H1 (cell line): ENCODE results near the gene KRT23. TPM values are rescaled to one million over a fixed set of nuclear protein-coding genes. Genes with fewer than 3 reads are reported as not detected.

Source experiments
- CTCF ChIA-PET: fragments of 300-600 bp; sonication (Branson Sonifier 250); formaldehyde crosslinking; loops from one replicate; lab custom pipeline; 2021; ENCODE audit not compliant: partially characterized antibody; lab: Charles Lee
- POLR2A ChIA-PET: fragments of 300-600 bp; sonication (Branson Sonifier 250); formaldehyde crosslinking; loops from one replicate; lab custom pipeline; 2021; ENCODE audit warnings: inconsistent platforms; ENCODE audit not compliant: partially characterized antibody; lab: Charles Lee
- DNase-seq, 2 experiments: peaks; one replicate each; pipeline versions ENCODE4 v3.0.0 to v3.0.0-alpha.2; 2010 to 2022; ENCODE audit warnings: low spot score in 2 of 2, low read depth in 1 of 2, mixed read lengths in 1 of 2
- FAIRE-seq: peaks from 2 replicates; lab custom pipeline; 2011; peaks lifted over from hg19 to GRCh38; lab: Jason Lieb, UNC
- H2AFZ ChIP-seq: 2 replicates; pipeline ENCODE4 v1.8.1; 2012; ENCODE audit warnings: low read length, inconsistent platforms
- H2AK5ac ChIP-seq: 2 replicates; pipeline ENCODE4 v1.6.1; 2013; ENCODE audit warnings: low read depth, low read length
- H2BK120ac ChIP-seq: replicated peaks from 2 replicates; pipeline ENCODE3; 2013; ENCODE audit warnings: low read depth, low read length, inconsistent platforms
- H2BK12ac ChIP-seq: 2 replicates; pipeline ENCODE4 v1.6.1; 2013; ENCODE audit warnings: low read depth, low read length
- H2BK15ac ChIP-seq: 2 replicates; pipeline ENCODE4 v1.6.1; 2013; ENCODE audit warnings: low read length
- H2BK20ac ChIP-seq: 2 replicates; pipeline ENCODE4 v1.6.1; 2013; ENCODE audit warnings: low read length
- H2BK5ac ChIP-seq: 2 replicates; pipeline ENCODE4 v1.6.1; 2013; ENCODE audit warnings: low read depth, low read length
- H3K14ac ChIP-seq: 2 replicates; pipeline ENCODE4 v1.6.1; 2013; ENCODE audit warnings: inconsistent platforms; ENCODE audit not compliant: insufficient read length
- H3K18ac ChIP-seq: 2 replicates; pipeline ENCODE4 v1.6.1; 2013; ENCODE audit warnings: low read length; ENCODE audit errors: extremely low read depth
- H3K23ac ChIP-seq: 2 replicates; pipeline ENCODE4 v1.6.1; 2013; ENCODE audit warnings: inconsistent platforms; ENCODE audit not compliant: insufficient read length
- H3K23me2 ChIP-seq: 2 replicates; pipeline ENCODE4 v1.6.1; 2013; ENCODE audit warnings: low read depth, low read length
- H3K27ac ChIP-seq: 2 replicates; pipeline ENCODE4 v1.6.1; 2011; ENCODE audit warnings: low read depth, low read length, inconsistent platforms
- H3K27me3 ChIP-seq, 4 experiments: replicated peaks in 1 of 4; 1 replicate in 1 of 4; 2 replicates in 3 of 4; pipeline versions ENCODE4 v1.6.1 to v1.8.1; 2011 to 2013; ENCODE audit warnings: low read length in 3 of 4, mild to moderate bottlenecking in 3 of 4, inconsistent platforms in 2 of 4, mixed read lengths in 2 of 4, moderate library complexity in 1 of 4; ENCODE audit not compliant: control insufficient read depth in 3 of 4, insufficient read depth in 3 of 4; ENCODE audit errors: extremely low read depth in 1 of 4
- H3K36me3 ChIP-seq, 4 experiments: 2 replicates each; pipeline versions ENCODE4 v1.6.1 to v1.8.1; 2011 to 2013; ENCODE audit warnings: mild to moderate bottlenecking in 4 of 4, low read length in 3 of 4, moderate library complexity in 2 of 4, control low read depth in 1 of 4, inconsistent platforms in 1 of 4; ENCODE audit not compliant: insufficient read depth in 4 of 4, control insufficient read depth in 2 of 4
- H3K4ac ChIP-seq: replicated peaks from 2 replicates; pipeline ENCODE3; 2013; ENCODE audit warnings: low read length, low read depth, mixed read lengths, inconsistent platforms; ENCODE audit not compliant: insufficient read length
- H3K4me1 ChIP-seq, 4 experiments: replicated peaks in 1 of 4; 1 replicate in 1 of 4; 2 replicates in 3 of 4; pipeline versions ENCODE4 v1.6.1 to v1.8.1; 2011 to 2013; ENCODE audit warnings: low read length in 3 of 4, inconsistent platforms in 2 of 4, mixed read lengths in 1 of 4; ENCODE audit not compliant: insufficient read depth in 4 of 4, control insufficient read depth in 3 of 4
- H3K4me2 ChIP-seq, 2 experiments: 2 replicates each; pipeline versions ENCODE4 v1.6.1 to v1.8.1; 2011 to 2013; ENCODE audit warnings: low read depth in 2 of 2, low read length in 2 of 2, control low read depth in 1 of 2, inconsistent platforms in 1 of 2, mild to moderate bottlenecking in 1 of 2; ENCODE audit not compliant: insufficient read depth in 1 of 2
- H3K4me3 ChIP-seq, 4 experiments: fragments of 200-600, 300-600 bp in 1 of 4; sonication (generic), shearing (Covaris generic), sonication (Bioruptor Twin) in 1 of 4; 2 replicates each; pipeline versions ENCODE4 v1.5.1 to v1.8.1; 2011 to 2016; ENCODE audit warnings: low read length in 4 of 4, low read depth in 3 of 4, control low read depth in 2 of 4, inconsistent platforms in 2 of 4, mild to moderate bottlenecking in 2 of 4, mixed read lengths in 1 of 4, moderate library complexity in 1 of 4; ENCODE audit not compliant: insufficient read depth in 2 of 4; ENCODE audit errors: extremely low read depth in 1 of 4
- H3K56ac ChIP-seq: replicated peaks from 2 replicates; pipeline ENCODE3; 2013; ENCODE audit warnings: low read depth, mild to moderate bottlenecking, mixed read lengths, low read length, inconsistent platforms; ENCODE audit not compliant: insufficient read length
- H3K79me1 ChIP-seq: 2 replicates; pipeline ENCODE4 v1.6.1; 2013; ENCODE audit warnings: low read depth, low read length, control low read depth
- H3K79me2 ChIP-seq, 2 experiments: 2 replicates each; pipeline versions ENCODE4 v1.6.1 to v1.8.1; 2012 to 2013; ENCODE audit warnings: low read length in 2 of 2, mild to moderate bottlenecking in 2 of 2, inconsistent platforms in 1 of 2; ENCODE audit not compliant: insufficient read depth in 2 of 2, control insufficient read depth in 1 of 2
- H3K9ac ChIP-seq, 4 experiments: replicated peaks in 1 of 4; 1 replicate in 1 of 4; 2 replicates in 3 of 4; pipeline versions ENCODE4 v1.6.1 to v1.8.1; 2011 to 2013; ENCODE audit warnings: low read depth in 3 of 4, low read length in 3 of 4, control low read depth in 2 of 4, mild to moderate bottlenecking in 2 of 4, moderate library complexity in 2 of 4, inconsistent platforms in 1 of 4; ENCODE audit errors: extremely low read depth in 1 of 4
- H3K9me3 ChIP-seq, 2 experiments: 2 replicates each; pipeline versions ENCODE4 v1.6.1 to v1.8.1; 2012 to 2013; ENCODE audit warnings: mild to moderate bottlenecking in 2 of 2, moderate library complexity in 2 of 2, control low read depth in 1 of 2, inconsistent platforms in 1 of 2, low read depth in 1 of 2, low read length in 1 of 2, mixed read lengths in 1 of 2; ENCODE audit not compliant: insufficient read depth in 2 of 2
- H4K20me1 ChIP-seq, 2 experiments: replicated peaks in 1 of 2; 2 replicates each; pipeline versions ENCODE3 to v1.8.1; 2011 to 2013; ENCODE audit warnings: inconsistent platforms in 2 of 2, low read length in 2 of 2, mild to moderate bottlenecking in 1 of 2; ENCODE audit not compliant: insufficient read depth in 2 of 2, control insufficient read depth in 1 of 2
- H4K5ac ChIP-seq: 2 replicates; pipeline ENCODE4 v1.6.1; 2013; ENCODE audit warnings: low read length, low read depth, mixed read lengths, inconsistent platforms; ENCODE audit not compliant: insufficient read length
- H4K8ac ChIP-seq: 2 replicates; pipeline ENCODE4 v1.8.0; 2013; ENCODE audit warnings: mild to moderate bottlenecking, moderate library complexity, low read length, inconsistent platforms; ENCODE audit not compliant: insufficient read depth; ENCODE audit errors: extremely low read depth
- H4K91ac ChIP-seq: replicated peaks from 2 replicates; pipeline ENCODE3; 2013; ENCODE audit warnings: low read length, mixed read lengths, inconsistent platforms; ENCODE audit not compliant: insufficient read length
- ZNF274 ChIP-seq: IDR thresholded peaks from 2 replicates; pipeline ENCODE4 v1.7.0; 2012; ENCODE audit warnings: low read length, borderline replicate concordance; ENCODE audit errors: extremely low read depth
- WGBS, 2 experiments: shearing (Covaris generic) in 1 of 2; methylation state at CpG; one replicate each; pipeline versions ENCODE4 v1.1.6 to v1.1.7; 2013 to 2015; ENCODE audit warnings: low lambda C conversion rate in 2 of 2, mixed read lengths in 2 of 2, inconsistent platforms in 1 of 2, low coverage in 1 of 2, missing lambda C conversion rate in 1 of 2; ENCODE audit not compliant: insufficient replicate concordance in 2 of 2, insufficient coverage in 1 of 2, insufficient read length in 1 of 2; ENCODE audit errors: extremely low coverage in 1 of 2, missing lambda C conversion rate in 1 of 2; 5-methylcytosine and 5-hydroxymethylcytosine counted together
- polyA plus RNA-seq, 7 experiments: library from polyadenylated mRNA; depleted of rRNA in 3 of 7; stranded (reverse) in 5 of 7; unstranded in 2 of 7; fragments of >200 nt in 5 of 7; fragments of 200-250 nt in 2 of 7; gene quantifications; 1 replicate in 5 of 7; 2 replicates in 1 of 7; 4 replicates in 1 of 7; pipeline versions ENCODE4 v1.2.1 to v1.2.3, GENCODE V29; 2011 to 2013; ENCODE audit warnings: missing spikeins in 2 of 7, mixed read lengths in 2 of 7
- total RNA-seq: library from RNA; stranded (reverse); fragmentation: NEBNext Ultra II Directional; extraction: Animal tissue kit (Norgen Biotek cat#: 25700); gene quantifications from 2 replicates; pipeline ENCODE4 v1.2.1, GENCODE V29; 2021

KRT23 gene
- total and polyA plus RNA-seq, 2 of the 8 experiments (the other 6 are each of a cell fraction or from before 2014, with no cell fraction given) = not detected

DNA sequence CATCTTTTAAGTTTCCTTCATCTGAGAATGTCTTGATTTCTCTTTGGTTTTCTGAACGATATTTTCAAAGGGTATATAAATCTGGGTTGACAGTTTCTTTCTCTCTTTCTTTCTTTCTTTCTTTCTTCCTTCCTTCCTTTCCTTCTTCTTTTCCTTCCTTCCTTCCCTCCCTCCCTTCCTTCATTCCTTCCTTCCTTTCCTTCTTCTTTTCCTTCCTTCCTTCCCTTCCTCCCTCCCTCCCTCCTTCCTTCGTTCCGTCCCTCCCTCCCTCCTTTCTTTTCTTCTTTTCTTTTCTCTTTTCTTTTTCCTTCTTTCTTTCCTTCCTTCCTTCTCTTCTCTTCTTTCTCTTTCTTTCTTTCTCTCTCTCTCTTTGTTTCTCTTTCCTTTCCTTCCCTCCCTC lies 36.9 kb upstream of the KRT23 start:
- Histone ChIP-seq H3K4ac (no peak overlapping the region), H2AFZ (no peak overlapping the region), H3K4me1 (no peaks in the 10 kb centered on the region), H3K23ac (no peak overlapping the region), H3K79me1 (no peaks in the 10 kb centered on the region), H3K9me3 (no peaks in the 10 kb centered on the region), H4K8ac (no peak overlapping the region), H2BK5ac (no peak overlapping the region), H3K56ac (no peak overlapping the region), H2BK20ac (no peak overlapping the region), H3K36me3 (no peaks in the 10 kb centered on the region), H3K14ac (no peak overlapping the region), H4K5ac (no peak overlapping the region), H3K23me2 (no peaks in the 10 kb centered on the region), H4K20me1 (no peaks in the 10 kb centered on the region), H3K27ac (no peak overlapping the region), H3K4me3 (no peak overlapping the region), H3K9ac (no peak overlapping the region), H2AK5ac (no peak overlapping the region), H2BK120ac (no peak overlapping the region), H4K91ac (no peak overlapping the region), H3K18ac (no peak overlapping the region), H3K79me2 (no peaks in the 10 kb centered on the region), H3K27me3 (no peaks in the 10 kb centered on the region), H3K4me2 (no peak overlapping the region), H2BK15ac (no peak overlapping the region), H2BK12ac (no peak overlapping the region)
- 53% methylated on average over 3 of the region's 3 CpGs; no CpG with 5 or more reads in 1 of the 2 experiments for WGBS, 2 experiments
- no peak for DNase-seq
- FAIRE-seq = no peak
- POLR2A ChIA-PET = no interaction called here
- no peak for TF ChIP-seq ZNF274
- CTCF ChIA-PET = no interaction called here
